CD14-positive monocyte (primary cell): ENCODE measurements around the gene PPP1R10. TPM values are rescaled to one million over a fixed set of nuclear protein-coding genes. Genes with fewer than 3 reads are reported as not detected.

Experiments used
- DNase-seq, 3 donors: peaks; one replicate each; pipeline ENCODE4 v3.0.0-alpha.2; 2011 to 2022
- H2AFZ ChIP-seq: 2 replicates; pipeline ENCODE4 v1.6.0; 2012; ENCODE audit warnings: mild to moderate bottlenecking, low read depth, low read length, inconsistent platforms; ENCODE audit not compliant: insufficient read depth, poor library complexity, severe bottlenecking
- H3K27ac ChIP-seq, 2 donors: 1 replicate in 1 of 2; 2 replicates in 1 of 2; pipeline ENCODE4 v1.5.1; 2012 to 2013; ENCODE audit warnings: low read length in 2 of 2, control low read depth in 1 of 2, inconsistent platforms in 1 of 2, low read depth in 1 of 2, mild to moderate bottlenecking in 1 of 2
- H3K27me3 ChIP-seq, 2 donors: one replicate each; pipeline versions ENCODE4 v1.6.0 to v1.6.1; 2011 to 2013; ENCODE audit warnings: low read length in 2 of 2; ENCODE audit not compliant: control insufficient read depth in 2 of 2, insufficient read depth in 2 of 2
- H3K36me3 ChIP-seq, 2 donors: replicated peaks in 1 of 2; 1 replicate in 1 of 2; 2 replicates in 1 of 2; pipeline versions ENCODE4 v1.5.1 to v1.6.1; 2012 to 2013; ENCODE audit warnings: low read length in 2 of 2, control low read depth in 1 of 2, inconsistent platforms in 1 of 2, mild to moderate bottlenecking in 1 of 2; ENCODE audit not compliant: insufficient read depth in 2 of 2, control insufficient read depth in 1 of 2
- H3K4me1 ChIP-seq, 2 donors: 1 replicate in 1 of 2; 2 replicates in 1 of 2; pipeline versions ENCODE4 v1.5.1 to v1.6.1; 2012 to 2013; ENCODE audit warnings: low read length in 2 of 2, control low read depth in 1 of 2, inconsistent platforms in 1 of 2, mild to moderate bottlenecking in 1 of 2, moderate library complexity in 1 of 2; ENCODE audit not compliant: insufficient read depth in 2 of 2, control insufficient read depth in 1 of 2
- H3K4me2 ChIP-seq: replicated peaks from 2 replicates; pipeline ENCODE3; 2012; ENCODE audit warnings: low read length, moderate library complexity, mild to moderate bottlenecking; ENCODE audit not compliant: poor library complexity, severe bottlenecking; ENCODE audit errors: extremely low read depth
- H3K4me3 ChIP-seq, 3 experiments: fragments of 200-600 bp in 1 of 3; sonication (generic) in 1 of 3; replicated peaks in 1 of 3; 1 replicate in 2 of 3; 2 replicates in 1 of 3; pipeline ENCODE4 v1.5.1; 2011 to 2013; ENCODE audit warnings: low read length in 3 of 3, mild to moderate bottlenecking in 3 of 3, control low read depth in 2 of 3, low read depth in 2 of 3, inconsistent platforms in 1 of 3, moderate library complexity in 1 of 3
- H3K79me2 ChIP-seq: 2 replicates; pipeline ENCODE4 v1.6.0; 2012; ENCODE audit warnings: mild to moderate bottlenecking, control low read depth, inconsistent platforms, low read length, moderate library complexity; ENCODE audit not compliant: insufficient read depth
- H3K9ac ChIP-seq: 2 replicates; pipeline ENCODE4 v1.6.0; 2017; ENCODE audit warnings: low read length, mild to moderate bottlenecking; ENCODE audit not compliant: insufficient read depth, poor library complexity, severe bottlenecking
- H3K9me3 ChIP-seq, 2 donors: replicated peaks in 1 of 2; 1 replicate in 1 of 2; 2 replicates in 1 of 2; pipeline versions ENCODE4 v1.5.1 to v1.6.1; 2012 to 2013; ENCODE audit warnings: low read length in 2 of 2, control low read depth in 1 of 2; ENCODE audit not compliant: control insufficient read depth in 1 of 2, insufficient read depth in 1 of 2
- H4K20me1 ChIP-seq: 2 replicates; pipeline ENCODE4 v1.6.0; 2012; ENCODE audit warnings: mild to moderate bottlenecking, low read length, control low read depth, moderate library complexity; ENCODE audit not compliant: insufficient read depth
- H3K27ac Mint-ChIP-seq, 7 donors: one replicate each; pipeline ENCODE4 v1.8.0; 2020; ENCODE audit warnings: mild to moderate bottlenecking in 7 of 7, mixed read lengths in 7 of 7, moderate library complexity in 6 of 7, inconsistent platforms in 2 of 7
- H3K27me3 Mint-ChIP-seq, 3 donors: one replicate each; pipeline ENCODE4 v1.8.0; 2021 to 2022; ENCODE audit warnings: low read depth in 3 of 3, mild to moderate bottlenecking in 3 of 3, mixed read lengths in 3 of 3, moderate library complexity in 3 of 3, inconsistent platforms in 1 of 3
- H3K36me3 Mint-ChIP-seq, 2 donors: one replicate each; pipeline ENCODE4 v1.8.0; 2020; ENCODE audit warnings: mixed read lengths in 2 of 2, inconsistent platforms in 1 of 2, mild to moderate bottlenecking in 1 of 2
- H3K4me1 Mint-ChIP-seq: one replicate; pipeline ENCODE4 v1.8.0; 2020; ENCODE audit warnings: mild to moderate bottlenecking, mixed read lengths
- H3K4me3 Mint-ChIP-seq, 2 donors: one replicate each; pipeline ENCODE4 v1.8.0; 2020; ENCODE audit warnings: mild to moderate bottlenecking in 2 of 2, mixed read lengths in 2 of 2, moderate library complexity in 1 of 2
- H3K9me3 Mint-ChIP-seq, 7 donors: one replicate each; pipeline ENCODE4 v1.8.0; 2020 to 2022; ENCODE audit warnings: mixed read lengths in 7 of 7, mild to moderate bottlenecking in 6 of 7, moderate library complexity in 6 of 7, inconsistent platforms in 2 of 7
- WGBS: methylation state at CpG from one replicate; pipeline ENCODE4 v1.1.5; 2013; ENCODE audit warnings: missing lambda C conversion rate; ENCODE audit not compliant: insufficient coverage; 5-methylcytosine and 5-hydroxymethylcytosine counted together
- intact Hi-C, 2 donors: fragments of 100-400 bp; cut with micrococcal nuclease; formaldehyde crosslinking; loops; one replicate each; pipeline versions ENCODE4 v1.15.0 to v1.15.1; 2023
- polyA plus RNA-seq, 3 donors: library from polyadenylated mRNA; depleted of rRNA in 1 of 3; unstranded in 2 of 3; stranded (reverse) in 1 of 3; fragments of 300-500 nt in 2 of 3; fragments of >200 nt in 1 of 3; fragmentation: Illumina TruSeq in 2 of 3; gene quantifications; 1 replicate in 2 of 3; 2 replicates in 1 of 3; pipeline ENCODE4 v1.2.3, GENCODE V29; 2012 to 2021
- TF ChIP-seq, protein P1 (sequence below): fragments of 200-600 bp; IDR thresholded peaks from one replicate; pipeline ENCODE4 v1.8.0; 2022; ENCODE audit warnings: antibody characterized with exemption, mild to moderate bottlenecking

PPP1R10 gene
- polyA plus RNA-seq, 3 donors, result 9.5 to 18.3 (median 16.4) TPM

GRCh38 chr6:30635834-30636233 lies 18.8 kb upstream of the PPP1R10 start:
- no peak overlapping the region for H3K4me3 ChIP-seq
- no peak overlapping the region for H3K4me2 ChIP-seq
- no peaks in the 10 kb centered on the region for H4K20me1 ChIP-seq
- no peaks in the 10 kb centered on the region for H3K4me1 ChIP-seq
- no peak for DNase-seq
- Mint-ChIP-seq H3K4me1 (peaks cover 5% of the 10 kb centered on the region), H3K4me3 (no peak overlapping the region), H3K27ac (no peak overlapping the region), H3K27me3 (peaks cover 0 to 2% (median 0%) of the 10 kb centered on the region in 3 donors), H3K9me3 (no peaks in the 10 kb centered on the region), H3K36me3 (peaks cover 28 to 33% of the 10 kb centered on the region in 2 donors)
- H3K79me2 ChIP-seq, result no peaks in the 10 kb centered on the region
- H3K27me3 ChIP-seq, result no peaks in the 10 kb centered on the region
- 97% methylated on average over 3 of the region's 3 CpGs for WGBS
- no peaks in the 10 kb centered on the region for H3K9me3 ChIP-seq
- intact Hi-C loops, result no loop called here
- TF ChIP-seq, protein P1, sequence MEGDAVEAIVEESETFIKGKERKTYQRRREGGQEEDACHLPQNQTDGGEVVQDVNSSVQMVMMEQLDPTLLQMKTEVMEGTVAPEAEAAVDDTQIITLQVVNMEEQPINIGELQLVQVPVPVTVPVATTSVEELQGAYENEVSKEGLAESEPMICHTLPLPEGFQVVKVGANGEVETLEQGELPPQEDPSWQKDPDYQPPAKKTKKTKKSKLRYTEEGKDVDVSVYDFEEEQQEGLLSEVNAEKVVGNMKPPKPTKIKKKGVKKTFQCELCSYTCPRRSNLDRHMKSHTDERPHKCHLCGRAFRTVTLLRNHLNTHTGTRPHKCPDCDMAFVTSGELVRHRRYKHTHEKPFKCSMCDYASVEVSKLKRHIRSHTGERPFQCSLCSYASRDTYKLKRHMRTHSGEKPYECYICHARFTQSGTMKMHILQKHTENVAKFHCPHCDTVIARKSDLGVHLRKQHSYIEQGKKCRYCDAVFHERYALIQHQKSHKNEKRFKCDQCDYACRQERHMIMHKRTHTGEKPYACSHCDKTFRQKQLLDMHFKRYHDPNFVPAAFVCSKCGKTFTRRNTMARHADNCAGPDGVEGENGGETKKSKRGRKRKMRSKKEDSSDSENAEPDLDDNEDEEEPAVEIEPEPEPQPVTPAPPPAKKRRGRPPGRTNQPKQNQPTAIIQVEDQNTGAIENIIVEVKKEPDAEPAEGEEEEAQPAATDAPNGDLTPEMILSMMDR, result no peak
- H3K9ac ChIP-seq, result no peak overlapping the region
- peaks cover 6 to 24% of the 10 kb centered on the region in 2 donors for H3K36me3 ChIP-seq
- no peak overlapping the region for H3K27ac ChIP-seq
- no peak overlapping the region for H2AFZ ChIP-seq

DNA sequence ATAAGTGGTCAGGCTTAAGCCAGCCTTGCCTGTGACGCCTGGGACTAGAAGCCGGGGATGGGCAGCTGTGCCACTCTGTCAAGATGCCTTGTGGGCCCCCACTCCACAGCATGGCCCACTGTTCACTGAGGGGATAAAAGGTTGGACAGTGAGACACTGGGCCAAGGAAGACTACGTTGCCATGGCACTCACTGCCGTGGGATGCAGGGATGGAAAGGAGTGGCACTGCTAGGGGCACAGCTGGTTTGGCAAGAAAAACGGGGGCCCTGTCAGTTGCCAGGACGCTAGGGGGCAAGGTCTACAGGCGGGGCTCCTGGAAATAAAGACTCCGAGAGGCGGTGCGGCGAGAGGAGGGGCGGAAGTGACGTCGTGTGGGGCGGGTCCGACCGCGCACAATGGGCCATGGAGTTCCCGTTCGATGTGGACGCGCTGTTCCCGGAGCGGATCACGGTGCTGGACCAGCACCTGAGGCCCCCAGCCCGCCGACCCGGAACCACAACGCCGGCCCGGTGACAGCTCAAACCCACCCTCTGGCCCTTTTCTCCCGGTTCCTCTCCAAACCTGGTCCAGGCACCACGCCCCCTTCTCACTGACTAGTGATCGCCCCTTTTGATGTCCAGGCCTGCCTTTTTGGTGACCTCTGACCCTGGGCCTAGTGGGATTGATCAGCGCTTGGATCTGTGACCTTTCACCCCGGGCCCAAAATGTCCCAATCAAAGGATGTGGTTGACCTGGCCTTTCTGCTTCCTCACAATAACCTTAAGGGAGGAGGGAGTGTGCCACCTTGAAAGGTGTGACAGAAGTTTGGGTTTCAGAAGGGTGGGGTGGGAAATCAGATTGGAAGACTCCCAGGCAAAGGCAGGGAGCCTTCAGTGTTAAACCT lies 9.7 kb upstream of the PPP1R10 start, which contains the start of gene ATAT1:
TSS of gene ATAT1 (plus strand) at position 391 of the 883 bp plus-strand sequence.
- Mint-ChIP-seq H3K36me3 (peaks cover 40 to 57% of the 10 kb centered on the region in 2 donors), H3K4me1 (peaks cover 20% of the 10 kb centered on the region), H3K27me3 (peaks cover 0 to 3% (median 0%) of the 10 kb centered on the region in 3 donors), H3K27ac (peak within 1 kb of the TSS; percentile 92 to 98 (median 95)), H3K4me3 (peak within 1 kb of the TSS; percentile 86 to 92), H3K9me3 (no peaks in the 10 kb centered on the region)
- H3K4me3 ChIP-seq, result peak within 1 kb of the TSS; percentile 45 to 81 (median 54)
- H3K9me3 ChIP-seq, result no peaks in the 10 kb centered on the region
- peak within 1 kb of the TSS; percentile 83 for H3K4me2 ChIP-seq
- WGBS, result 5% methylated on average over 34 of the region's 36 CpGs
- intact Hi-C loops, result no loop called here
- H4K20me1 ChIP-seq, result no peaks in the 10 kb centered on the region
- H3K79me2 ChIP-seq, result peaks cover 5% of the 10 kb centered on the region
- H3K36me3 ChIP-seq, result peaks cover 38 to 48% of the 10 kb centered on the region in 2 donors
- no peaks in the 10 kb centered on the region for H3K27me3 ChIP-seq
- H2AFZ ChIP-seq, result peak within 1 kb of the TSS; percentile 93
- peak within 1 kb of the TSS; percentile 52 to 87 for H3K27ac ChIP-seq
- peak; percentile 85 to 88 (median 86) for DNase-seq
- TF ChIP-seq, protein P1, result peak; percentile 33
- H3K4me1 ChIP-seq, result peaks cover 13 to 15% of the 10 kb centered on the region in 2 donors
- H3K9ac ChIP-seq, result peak within 1 kb of the TSS; percentile 72
